GM12878 (cell line): ENCODE measurements around the gene GNAL. TPM values are rescaled to one million over a fixed set of nuclear protein-coding genes. Genes with fewer than 3 reads are reported as not detected.

Experiments
- ATAC-seq: fragments of 200-7000 bp; cut with Tn5 transposase; 3 replicates; pipeline ENCODE4 v1.9.1; 2020; ENCODE audit warnings: mild to moderate bottlenecking, moderate library complexity
- BruUV-seq: library from RNA; stranded (reverse); fragments of 400-500 nt; replicated peaks from 2 replicates; lab custom pipeline; 2021; lab: Mats Ljungman, UMichigan
- CTCF ChIA-PET: fragments of 300-600 bp; sonication (Branson Sonifier 250); formaldehyde crosslinking; extraction: SDS; loops from one replicate; lab custom pipeline; 2021; ENCODE audit warnings: inconsistent platforms; lab: Yijun Ruan, JAX
- POLR2A ChIA-PET: fragments of 350-600 bp; formaldehyde crosslinking; extraction: SDS; loops from one replicate; lab custom pipeline; 2021; ENCODE audit warnings: inconsistent platforms; lab: Charles Lee
- RAD21 ChIA-PET: fragments of 300-600 bp; sonication (Branson Sonifier 250); formaldehyde crosslinking; loops from one replicate; lab custom pipeline; 2023; ENCODE audit warnings: antibody characterized with exemption; ENCODE audit not compliant: unreplicated experiment; lab: Charles Lee
- SMC1A ChIA-PET: fragments of 300-600 bp; sonication (Branson Sonifier 250); formaldehyde crosslinking; loops from one replicate; lab custom pipeline; 2023; ENCODE audit not compliant: unreplicated experiment, uncharacterized antibody; lab: Charles Lee
- DNase-seq: peaks from one replicate; pipeline ENCODE4 v3.0.0-alpha.2; 2011; ENCODE audit warnings: low read depth, low spot score
- FAIRE-seq: peaks from 3 replicates; lab custom pipeline; 2011; peaks lifted over from hg19 to GRCh38; lab: Jason Lieb, UNC
- H2AFZ ChIP-seq: 2 replicates; pipeline ENCODE4 v1.6.0; 2011; ENCODE audit warnings: low read depth, low read length, control low read depth; ENCODE audit not compliant: control insufficient read depth
- H3K27ac ChIP-seq: 2 replicates; pipeline ENCODE4 v1.5.1; 2011; ENCODE audit warnings: control low read depth; ENCODE audit not compliant: control insufficient read depth, insufficient read depth
- H3K27me3 ChIP-seq, 2 experiments: replicated peaks in 1 of 2; 2 replicates each; pipeline versions ENCODE4 v1.6.0 to v1.6.1; 2011; ENCODE audit warnings: low read length in 1 of 2; ENCODE audit not compliant: control insufficient read depth in 2 of 2, insufficient read depth in 2 of 2
- H3K36me3 ChIP-seq, 2 experiments: 2 replicates each; pipeline ENCODE4 v1.5.1; 2011; ENCODE audit warnings: low read length in 1 of 2; ENCODE audit not compliant: control insufficient read depth in 2 of 2, insufficient read depth in 2 of 2
- H3K4me1 ChIP-seq: 2 replicates; pipeline ENCODE4 v1.6.1; 2011; ENCODE audit warnings: mild to moderate bottlenecking, low read length, moderate library complexity, mixed read lengths; ENCODE audit not compliant: control insufficient read depth, insufficient read depth
- H3K4me2 ChIP-seq: 2 replicates; pipeline ENCODE4 v1.6.0; 2011; ENCODE audit warnings: control low read depth; ENCODE audit not compliant: control insufficient read depth, insufficient read depth
- H3K4me3 ChIP-seq: fragments of 200-600 bp; sonication (generic); 2 replicates; pipeline ENCODE4 v1.5.1; 2016
- H3K79me2 ChIP-seq: 2 replicates; pipeline ENCODE4 v1.6.0; 2011; ENCODE audit warnings: low read length; ENCODE audit not compliant: control insufficient read depth, insufficient read depth
- H3K9ac ChIP-seq: 2 replicates; pipeline ENCODE4 v1.8.0; 2011; ENCODE audit warnings: low read length, control low read depth, mixed read lengths; ENCODE audit not compliant: control insufficient read depth, insufficient read depth
- H3K9me3 ChIP-seq: replicated peaks from 3 replicates; pipeline ENCODE4 v1.5.1; 2011; ENCODE audit warnings: mild to moderate bottlenecking, low read length; ENCODE audit not compliant: control insufficient read depth, insufficient read depth
- H4K20me1 ChIP-seq: 2 replicates; pipeline ENCODE4 v1.6.0; 2011; ENCODE audit not compliant: control insufficient read depth, insufficient read depth
- BMI1 ChIP-seq: fragments of 450-650 bp; IDR thresholded peaks from 2 replicates; pipeline ENCODE4 v1.6.1; 2016; ENCODE audit warnings: mild to moderate bottlenecking, moderate library complexity, borderline replicate concordance
- IRF3 ChIP-seq: fragments of 450-650 bp; IDR thresholded peaks from 2 replicates; pipeline ENCODE4 v1.6.1; 2014; ENCODE audit warnings: mild to moderate bottlenecking
- MTA2 ChIP-seq: fragments of 450-650 bp; IDR thresholded peaks from 2 replicates; pipeline ENCODE4 v1.6.1; 2016; ENCODE audit warnings: low read depth, mild to moderate bottlenecking, moderate library complexity
- MTA3 ChIP-seq: IDR thresholded peaks from 2 replicates; pipeline ENCODE4 v1.6.1; 2012; ENCODE audit warnings: low read length, inconsistent platforms, borderline replicate concordance
- NFYA ChIP-seq: IDR thresholded peaks from 2 replicates; pipeline ENCODE4 v1.6.1; 2011; ENCODE audit warnings: low read depth, mild to moderate bottlenecking, low read length, improper control_type of control experiment, borderline replicate concordance
- WGBS: methylation state at CpG from one replicate; pipeline ENCODE4 v1.1.6; 2016; ENCODE audit warnings: low lambda C conversion rate; ENCODE audit not compliant: insufficient replicate concordance, insufficient coverage; ENCODE audit errors: missing lambda C conversion rate; 5-methylcytosine and 5-hydroxymethylcytosine counted together
- in situ Hi-C: fragments of 300-500 bp; cut with MboI; formaldehyde crosslinking; loops from 9 replicates; pipeline ENCODE4 v1.14.3; 2018; ENCODE audit warnings: mixed read lengths
- intact Hi-C: fragments of 100-400 bp; cut with micrococcal nuclease; formaldehyde crosslinking; loops from one replicate; pipeline ENCODE4 v1.14.2; 2022; ENCODE audit not compliant: unreplicated experiment
- polyA plus RNA-seq, 11 experiments: library from polyadenylated mRNA; depleted of rRNA in 4 of 11; unstranded in 6 of 11; stranded (reverse) in 5 of 11; fragments of >200 nt; fragmentation: Nextera tagmentation in 4 of 11; fragmentation: Illumina TruSeq in 1 of 11; extraction: Ambion mirVana in 4 of 11; extraction: Trizol in 1 of 11; gene quantifications; 1 replicate in 1 of 11; 2 replicates in 10 of 11; pipeline versions ENCODE4 v1.2.1 to v1.2.3, GENCODE V29; 2011 to 2016; ENCODE audit warnings: inconsistent platforms in 2 of 11, missing spikeins in 2 of 11, low read depth in 1 of 11
- total RNA-seq, 4 experiments: library from RNA; depleted of rRNA in 3 of 4; stranded (reverse); fragments of >200 nt in 3 of 4; fragmentation: Illumina TruSeq in 1 of 4; extraction: Trizol in 1 of 4; gene quantifications; 2 replicates each; pipeline versions ENCODE4 v1.2.1 to v1.2.3, GENCODE V29; 2013 to 2021

The GNAL gene
- total and polyA plus RNA-seq, 10 of the 15 experiments (the other 5 are each of a cell fraction or from before 2014, with no cell fraction given) = 0.02 to 0.39 (median 0.05) TPM; not detected in 5

- Histone ChIP-seq H3K9ac (peak overlapping the region; percentile 91), H4K20me1 (no peaks in the 10 kb centered on the region), H3K79me2 (peaks cover 24% of the 10 kb centered on the region), H3K9me3 (no peaks in the 10 kb centered on the region), H3K4me3 (peak overlapping the region; percentile 99), H3K27me3 (no peaks in the 10 kb centered on the region; a peak in 1 of 4 replicates), H3K4me2 (peak overlapping the region; percentile 100), H3K36me3 (no peaks in the 10 kb centered on the region), H2AFZ (peak overlapping the region; percentile 99), H3K27ac (peak overlapping the region; percentile 48; the same call in 1 of the 2 replicates), H3K4me1 (peaks cover 17% of the 10 kb centered on the region)
- 1% methylated on average over 10 of the region's 10 CpGs for WGBS
- peak; percentile 61 for FAIRE-seq
- TSS peak; percentile 85 for BruUV-seq
- ChIA-PET POLR2A (interaction anchor here (1.1 kb wide), 1 partner anchor 9 kb away, joined by 3 read pairs; no protein-coding TSS in a partner anchor), CTCF (interaction anchor here (1.3 kb wide), 1 partner anchor 58 kb away, joined by 3 read pairs; no protein-coding TSS in a partner anchor), RAD21 (no interaction called here), SMC1A (interaction anchor here (1.0 to 1.6 kb wide), 2 partner anchors 35 to 87 kb away, joined by 3 to 4 read pairs; no protein-coding TSS in a partner anchor)
- TF ChIP-seq IRF3 (no peak), BMI1 (0 out of 2 replicates have a peak, but pooled peaks have one; percentile 17), MTA2 (no peak), NFYA (no peak), MTA3 (peak; percentile 22; the same call in 1 of the 2 replicates)
- intact Hi-C loops (loop anchor here (5.0 kb wide), 1 partner anchor 57 kb away; the partner anchor contains the start of gene MPPE1), in situ Hi-C loops (no loop called here)
- DNase-seq = no peak
- ATAC-seq = peak; percentile 58
These were observed 161.7 kb downstream of the GNAL start for GRCh38 chr18:11850821-11851145.
